Measurements from ENCODE around the gene MSH5.

GRCh38 chr6:31707701-31708100, 32.1 kb upstream of the MSH5 start:
- TF ChIP-seq CTCF (optimal IDR thresholded peaks at IDR 0.05 in 1 of 3, IDR thresholded peaks at IDR 0.05 in 1 of 3, conservative IDR thresholded peaks at IDR 0.05 in 1 of 3; ENCODE audit: extremely low read depth in 1 of 3, insufficient read depth in 2 of 3, low read length in 3 of 3) (no peak), EZH2 (IDR thresholded peaks at IDR 0.05; ENCODE audit: low read length) (no peak)

Data from keratinocyte (primary cell).